HEK293 (cell line): ENCODE data around the gene DBH.

ENCODE experiments used
- CTCF ChIP-seq: fragments of 450-650 bp; formaldehyde crosslinking; IDR thresholded peaks from 2 replicates; pipeline ENCODE4 v1.5.1; 2016; ENCODE audit warnings: missing biosample characterization, missing genetic modification characterization
- SP2 ChIP-seq: fragments of 450-650 bp; formaldehyde crosslinking; IDR thresholded peaks from 2 replicates; pipeline ENCODE4 v1.5.1; 2016; ENCODE audit warnings: missing biosample characterization, missing genetic modification characterization
- YY1 ChIP-seq: fragments of 450-650 bp; formaldehyde crosslinking; IDR thresholded peaks from 2 replicates; pipeline ENCODE4 v1.5.1; 2018; ENCODE audit warnings: missing biosample characterization, missing genetic modification characterization
- ZNF23 ChIP-seq: fragments of 450-650 bp; formaldehyde crosslinking; IDR thresholded peaks from 2 replicates; pipeline ENCODE4 v1.5.1; 2016; ENCODE audit warnings: missing biosample characterization, missing genetic modification characterization, borderline replicate concordance

DNA sequence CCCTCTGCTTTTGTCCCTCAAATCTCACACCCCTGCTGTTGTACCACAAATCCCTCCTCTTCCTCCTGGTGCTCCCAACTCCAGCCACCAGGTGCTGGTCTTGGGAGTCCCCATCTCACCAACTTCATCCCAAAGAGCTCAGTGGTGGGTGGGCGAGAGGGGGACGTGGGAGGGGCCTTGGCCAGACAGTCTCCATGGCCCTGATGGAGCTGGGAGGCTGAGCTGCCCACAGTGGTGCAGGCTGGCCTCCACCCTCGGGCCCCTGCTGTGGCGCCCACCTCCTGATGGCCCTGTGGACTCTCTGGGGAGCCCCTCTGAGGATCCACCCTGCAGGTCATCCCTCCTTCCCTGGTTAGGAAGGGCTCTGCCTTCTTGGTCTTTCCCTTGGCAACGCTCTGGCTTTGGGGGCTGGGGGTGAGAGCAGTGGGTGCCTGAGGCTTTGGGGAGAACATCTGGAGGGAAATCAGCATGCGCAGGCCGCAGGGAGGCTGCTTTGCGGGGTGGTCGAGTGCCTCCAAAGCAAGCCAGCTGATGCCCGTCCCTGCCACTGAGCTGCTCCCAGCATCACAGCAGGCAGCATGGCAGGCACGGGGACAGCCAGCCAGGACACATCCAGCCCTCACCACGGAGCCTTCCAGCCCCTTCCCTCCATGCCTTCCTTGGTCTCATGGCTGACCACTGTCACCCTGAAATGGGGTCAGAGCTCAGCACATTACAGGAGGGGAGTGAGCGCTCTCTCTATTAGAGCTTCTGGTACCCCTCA is 19.3 kb upstream of the DBH start:
- TF ChIP-seq CTCF (no peak), ZNF23 (no peak), YY1 (no peak), SP2 (no peak)
